GM21737 (cell line): ENCODE results near the gene ANKRD11.
"Not testable (repeated sequence)": the region's sequence is repeated elsewhere in the genome, so short reads cannot be mapped to it uniquely, and the experiment has no call there.

Experiments
- ATAC-seq: cut with Tn5 transposase; IDR thresholded peaks from one replicate; pipeline ENCODE4 v1.9.1; 2021; ENCODE audit warnings: mild to moderate bottlenecking, moderate library complexity; ENCODE audit not compliant: unreplicated experiment

Gene ANKRD11

GRCh38 chr16:89275837-89276720 lies 214.3 kb downstream of the ANKRD11 start:
- no peak for ATAC-seq

- ATAC-seq: no peak
These were observed 215.1 kb downstream of the ANKRD11 start for GRCh38 chr16:89275284-89275584.

- no peak for ATAC-seq
These were observed 215.6 kb downstream of the ANKRD11 start for GRCh38 chr16:89274561-89275283.

GRCh38 chr16:89273741-89274472 lies 216.5 kb downstream of the ANKRD11 start:
- no peak for ATAC-seq

- ATAC-seq: no peak
These were observed 217.7 kb downstream of the ANKRD11 start for GRCh38 chr16:89272631-89273030.

- no peak for ATAC-seq
These were observed 219.6 kb downstream of the ANKRD11 start for GRCh38 chr16:89270666-89271345.

GRCh38 chr16:89269805-89270665 lies 220.3 kb downstream of the ANKRD11 start:
- no peak for ATAC-seq

GRCh38 chr16:89268987-89269735 lies 221.2 kb downstream of the ANKRD11 start:
- ATAC-seq: no peak

- no peak for ATAC-seq
These were observed 221.8 kb downstream of the ANKRD11 start for GRCh38 chr16:89268585-89268984.

- ATAC-seq: not testable (repeated sequence)
These were observed 222.6 kb downstream of the ANKRD11 start for GRCh38 chr16:89267746-89268145.

GRCh38 chr16:89266521-89267134 lies 223.7 kb downstream of the ANKRD11 start:
- no peak for ATAC-seq

- no peak for ATAC-seq
These were observed 224.7 kb downstream of the ANKRD11 start for GRCh38 chr16:89265647-89266046.

GRCh38 chr16:89264800-89265550 lies 225.4 kb downstream of the ANKRD11 start:
- ATAC-seq: no peak

GRCh38 chr16:89261691-89262563 lies 228.4 kb downstream of the ANKRD11 start:
- ATAC-seq: no peak

GRCh38 chr16:89259901-89260300 lies 230.5 kb downstream of the ANKRD11 start:
- ATAC-seq: not testable (repeated sequence)

GRCh38 chr16:89257757-89258465 lies 232.4 kb downstream of the ANKRD11 start:
- ATAC-seq: no peak
